ENCODE results near the gene SFT2D1. TPM values are rescaled to one million over a fixed set of nuclear protein-coding genes. Genes with fewer than 3 reads are reported as not detected.

SFT2D1 gene
- total RNA-seq, 1 donor from 2014 or later: 60.8 TPM

DNA sequence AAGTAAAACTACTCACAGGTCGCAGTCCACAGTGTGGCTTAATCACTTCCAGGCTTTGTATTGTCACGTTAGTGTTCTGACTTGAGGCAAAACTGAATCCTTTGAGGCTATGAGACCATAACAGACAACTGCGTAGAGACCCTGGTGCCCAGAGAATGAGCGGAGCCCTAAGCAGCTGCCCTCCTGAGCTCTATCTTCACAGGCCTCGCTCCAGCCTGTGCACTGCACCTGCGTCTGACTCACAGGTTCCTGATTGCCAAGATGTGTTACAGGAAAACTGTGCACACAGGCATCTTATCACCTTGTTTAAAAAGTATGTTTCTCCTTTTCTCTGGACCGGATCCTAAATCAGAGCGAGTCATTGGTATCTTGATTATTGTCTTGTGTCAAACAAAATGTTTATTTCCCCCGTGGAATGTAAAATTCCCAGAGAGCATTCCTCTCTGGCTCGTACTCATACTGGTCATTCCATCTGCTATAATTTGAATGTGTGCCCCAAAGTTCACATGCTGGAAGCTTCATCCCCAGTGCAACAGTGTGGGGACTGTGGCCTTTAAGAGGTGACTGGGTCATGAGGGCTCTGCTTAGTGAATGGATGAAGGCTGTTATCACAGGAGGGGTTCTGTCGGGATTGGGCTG, 59.8 kb downstream of the SFT2D1 start:
- intact Hi-C loops (cut with micrococcal nuclease): loop anchor here (10.0 kb wide), 1 partner anchor 248 kb away; no protein-coding TSS in a partner anchor

DNA sequence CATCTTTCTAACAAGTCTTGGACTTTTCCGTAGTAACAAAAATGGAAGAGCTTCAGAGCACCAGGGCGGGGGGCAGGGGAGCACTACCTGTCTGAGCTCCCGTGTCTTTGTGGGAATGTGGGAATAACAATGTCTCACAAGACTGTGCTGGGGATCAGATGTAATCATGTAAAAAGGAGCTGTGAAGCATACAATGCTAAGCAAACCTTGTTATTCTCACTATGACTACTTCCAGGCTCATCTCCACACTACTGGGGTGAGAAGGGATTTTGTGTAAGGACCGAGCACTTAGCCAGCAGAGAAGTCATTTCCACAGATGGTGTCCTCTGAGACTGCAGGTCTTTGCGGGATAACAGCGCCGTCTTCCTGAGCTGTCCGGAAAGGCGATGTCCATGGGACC, 61.2 kb downstream of the SFT2D1 start:
- intact Hi-C loops (cut with micrococcal nuclease): loop anchor here (10.0 kb wide), 1 partner anchor 246 kb away; no protein-coding TSS in a partner anchor

DNA sequence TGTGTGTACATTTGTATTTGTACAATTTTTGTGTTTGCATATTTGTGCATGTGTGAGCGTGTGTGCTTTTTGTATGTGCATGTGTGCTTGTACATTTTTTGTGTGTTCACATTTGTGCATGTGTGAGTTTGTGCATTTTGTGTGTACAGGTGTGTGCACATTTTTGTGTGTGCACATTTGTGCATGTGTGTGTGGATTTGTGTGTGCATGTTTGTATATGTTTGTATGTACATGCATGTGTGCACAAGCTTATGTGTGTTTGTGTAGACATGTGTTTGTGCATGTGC, 63.0 kb downstream of the SFT2D1 start:
- intact Hi-C loops (cut with micrococcal nuclease): no loop called here

DNA sequence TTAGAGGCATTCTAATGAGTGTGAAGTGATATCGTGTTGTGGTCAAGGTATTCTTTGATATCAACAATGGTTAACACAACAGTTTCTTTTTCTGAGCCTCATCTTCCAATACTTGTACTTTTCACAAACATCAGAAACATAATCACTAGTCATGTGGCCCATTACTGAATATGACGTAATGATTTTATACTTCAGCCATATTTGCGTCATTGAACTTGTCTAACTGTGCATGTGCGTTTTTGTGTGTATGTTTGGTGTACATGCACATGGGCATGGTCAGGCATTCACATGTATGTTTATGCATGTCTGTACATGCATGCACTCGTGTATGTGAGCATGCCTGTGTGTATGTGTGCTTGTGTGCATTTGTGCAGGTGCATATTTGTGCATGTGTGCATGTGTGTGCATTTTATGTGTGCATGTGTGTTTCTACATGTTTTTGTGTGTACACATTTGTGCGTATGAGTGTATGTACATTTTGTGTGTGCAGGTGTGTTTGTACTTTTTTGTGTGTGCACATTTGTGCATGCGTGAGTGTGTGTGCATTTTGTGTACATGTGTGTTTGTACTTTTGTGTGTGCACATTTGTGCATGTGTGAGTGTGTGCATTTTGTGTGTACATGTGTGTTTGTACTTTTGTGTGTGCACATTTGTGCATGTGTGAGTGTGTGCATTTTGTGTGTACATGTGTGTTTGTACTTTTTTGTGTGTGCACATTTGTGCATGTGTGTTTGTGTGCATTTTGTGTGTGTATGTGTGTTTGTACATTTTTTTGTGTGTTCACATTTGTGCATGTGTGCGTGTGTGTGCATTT, 63.6 kb downstream of the SFT2D1 start:
- intact Hi-C loops (cut with micrococcal nuclease): no loop called here

DNA sequence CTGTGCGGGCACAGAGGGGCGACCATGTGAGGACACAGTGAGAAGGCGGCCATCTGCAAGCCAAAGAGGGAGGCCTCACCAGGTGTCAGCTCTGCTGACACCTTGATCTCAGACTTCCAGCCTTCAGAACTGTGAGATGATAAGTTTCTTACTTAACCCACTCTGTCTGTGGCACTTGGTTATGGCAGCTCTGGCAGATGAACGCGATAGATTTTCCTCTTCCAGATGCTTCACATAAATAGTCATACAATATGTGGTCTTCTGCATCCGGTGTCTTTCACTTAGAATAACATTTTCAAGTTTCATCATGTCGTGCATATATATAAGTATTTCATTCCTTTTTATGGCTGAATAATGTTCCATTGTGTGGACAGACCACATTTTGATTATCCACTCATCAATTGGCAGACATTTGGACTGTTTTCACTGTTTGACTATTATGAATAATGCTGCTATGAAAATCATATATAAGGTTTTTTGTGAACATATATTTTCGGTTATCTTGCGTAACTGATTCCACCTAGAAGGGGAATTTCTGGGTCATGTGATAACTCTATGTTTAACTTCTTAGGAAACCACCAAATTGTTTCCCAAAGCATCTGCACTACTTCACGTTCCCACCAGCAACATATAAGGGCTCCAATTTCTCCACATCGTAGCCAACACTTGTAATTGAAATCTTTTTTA, 64.3 kb downstream of the SFT2D1 start:
- intact Hi-C loops (cut with micrococcal nuclease): no loop called here

DNA sequence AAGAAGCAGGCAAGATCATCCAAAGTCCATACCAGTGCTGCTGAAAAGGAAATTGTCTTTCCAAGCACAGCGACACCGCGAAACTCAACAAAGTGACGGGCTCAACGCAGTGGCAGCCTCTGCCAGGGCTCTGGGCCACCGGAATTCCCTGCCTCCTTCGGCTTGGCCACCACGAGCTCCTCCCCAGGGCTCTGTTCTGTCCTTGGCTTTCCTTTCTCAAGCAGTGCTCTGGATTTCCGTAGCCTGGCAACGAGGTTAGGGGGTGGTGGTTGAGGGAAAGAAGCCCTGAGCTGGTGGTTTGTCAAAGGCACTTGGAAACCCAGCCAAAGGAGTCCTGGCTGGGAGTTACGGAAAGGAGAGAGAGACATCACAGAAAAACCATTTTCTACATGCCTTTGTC, 65.3 kb downstream of the SFT2D1 start:
- intact Hi-C loops (cut with micrococcal nuclease): no loop called here

DNA sequence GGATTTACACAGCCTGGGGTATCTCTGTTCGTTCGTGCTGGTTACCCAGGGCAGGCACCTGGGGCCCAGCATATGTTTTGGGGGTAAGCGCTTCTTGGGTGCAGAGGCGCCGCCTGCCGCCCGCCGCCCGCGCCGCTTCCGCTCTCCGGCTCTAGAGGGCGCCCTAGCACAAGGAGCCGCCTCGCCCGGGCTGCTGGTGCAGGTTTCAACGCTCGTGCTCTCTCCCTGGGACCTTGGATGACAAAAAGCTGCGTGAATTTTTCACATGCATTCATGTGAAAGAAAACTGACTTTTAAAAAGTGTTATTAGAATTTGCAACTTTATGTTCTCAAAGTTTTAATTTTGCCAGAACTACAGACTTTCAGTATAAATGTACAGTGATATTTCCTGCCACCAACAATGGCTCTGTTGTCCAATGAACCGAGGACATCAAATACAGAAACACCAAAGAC, 66.6 kb downstream of the SFT2D1 start:
- intact Hi-C loops (cut with micrococcal nuclease): loop anchor here (1.0 to 2.0 kb wide), 3 partner anchors 108 to 351 kb away; partner anchors contain the start of gene RPS6KA2

DNA sequence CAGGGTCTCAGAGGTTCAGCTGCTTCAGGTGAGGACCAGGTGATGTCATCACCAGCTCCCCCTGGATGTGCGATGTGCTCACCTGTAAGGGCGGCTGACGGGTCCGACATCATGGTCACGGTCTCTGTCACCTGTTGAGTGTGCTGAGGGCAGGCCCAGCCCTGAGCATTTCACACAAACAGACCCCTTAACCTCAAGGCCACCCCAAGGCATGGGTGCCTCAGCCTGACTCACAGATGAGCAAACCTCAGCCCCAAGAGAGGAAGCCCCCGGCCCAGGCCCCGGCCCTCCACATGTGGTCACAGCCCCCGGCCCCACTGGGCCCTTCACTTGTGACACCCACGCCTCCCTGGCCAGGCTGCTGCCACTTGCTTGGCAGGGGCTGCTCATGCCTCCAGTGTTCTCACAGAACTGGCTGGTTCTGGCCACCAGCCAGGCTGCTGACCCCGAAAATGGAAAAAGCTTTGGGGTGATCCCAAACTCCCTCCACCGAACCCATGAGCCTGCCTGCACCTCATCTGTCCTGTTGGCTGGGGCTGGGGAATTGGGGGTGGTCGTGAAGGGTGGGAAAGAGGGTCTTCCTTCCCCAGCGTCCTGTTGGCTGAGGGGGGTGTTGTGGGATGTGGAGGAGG, 67.5 kb downstream of the SFT2D1 start:
- intact Hi-C loops (cut with micrococcal nuclease): loop anchor here (1.0 to 2.0 kb wide), 3 partner anchors 108 to 352 kb away; partner anchors contain the start of gene RPS6KA2

DNA sequence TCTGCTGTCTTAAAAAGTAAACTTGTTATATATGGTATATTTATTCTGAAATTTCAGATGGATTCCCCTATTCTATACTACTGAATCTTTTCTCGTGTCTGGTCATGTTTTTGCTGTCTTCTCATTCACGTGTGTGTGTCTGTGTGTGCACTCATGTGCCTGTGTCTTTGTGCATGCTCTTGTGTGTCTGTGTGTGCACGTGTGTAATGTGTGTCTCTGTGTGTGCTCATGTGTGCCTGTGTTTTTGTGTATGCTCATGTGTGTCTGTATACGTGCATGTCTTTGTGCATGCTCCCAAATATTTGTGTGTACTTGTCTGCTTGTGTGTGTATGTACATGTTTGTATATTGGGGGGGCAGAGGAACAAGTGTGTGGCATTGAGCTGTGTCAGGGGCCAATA, 68.2 kb downstream of the SFT2D1 start:
- intact Hi-C loops (cut with micrococcal nuclease): loop anchor here (2.0 kb wide), 1 partner anchor 353 kb away; the partner anchor contains the start of gene RPS6KA2

DNA sequence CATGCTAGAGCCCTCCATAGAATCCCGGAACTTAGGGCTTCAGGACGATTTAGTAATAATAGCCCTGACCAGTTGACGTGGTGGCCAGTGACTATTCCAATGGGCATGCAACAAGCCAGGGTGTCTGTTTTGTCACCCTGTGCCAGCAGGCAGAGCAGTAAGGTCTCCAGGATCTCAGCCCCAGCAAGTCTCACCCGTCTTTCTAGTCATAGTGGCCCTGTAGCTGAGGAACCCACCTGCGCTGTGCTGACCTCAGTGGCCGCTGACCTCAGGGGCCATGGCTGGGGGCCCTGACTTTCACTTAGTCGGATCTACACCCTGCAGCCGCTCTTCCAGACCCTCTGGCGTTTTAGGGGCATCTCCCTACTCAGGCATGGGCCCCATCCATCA, 71.0 kb downstream of the SFT2D1 start:
- intact Hi-C loops (cut with micrococcal nuclease): no loop called here

DNA sequence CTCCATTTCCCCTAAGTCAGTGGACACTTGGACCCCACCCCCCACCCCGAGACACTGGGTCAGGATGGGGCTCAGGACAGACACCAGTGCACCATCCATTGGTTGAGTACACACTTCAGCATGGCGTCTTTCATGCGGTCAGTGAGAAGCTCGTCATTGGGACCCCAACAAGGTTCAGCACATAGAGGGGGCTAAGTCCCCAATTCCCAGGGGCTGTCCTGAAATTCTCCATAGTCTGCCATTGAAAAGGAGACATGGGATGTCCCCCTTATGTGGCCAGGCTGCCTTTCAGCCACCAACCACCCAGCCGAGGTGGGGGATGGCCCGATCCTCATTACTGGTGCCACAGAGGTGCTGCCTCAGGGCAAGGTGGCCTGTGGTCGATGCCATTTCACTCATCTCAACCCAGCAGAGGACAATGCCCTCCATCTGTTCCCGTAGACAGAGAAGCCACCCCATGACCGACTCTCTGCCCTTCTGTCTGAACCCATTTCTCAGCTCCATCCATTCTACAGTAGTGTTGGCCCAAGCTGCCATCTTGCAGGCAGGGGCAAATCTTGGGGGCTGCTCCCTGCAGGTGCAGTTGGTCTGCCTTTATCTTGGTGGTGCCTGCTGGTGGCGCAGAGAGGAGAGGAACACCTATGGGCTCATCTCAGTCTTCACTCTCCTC, 71.5 kb downstream of the SFT2D1 start:
- intact Hi-C loops (cut with micrococcal nuclease): no loop called here

Other genes starting within 250 kb of the SFT2D1 start
- gene TBXT, start 174.7 kb downstream of the SFT2D1 start, total RNA-seq: not detected in 2 replicates
- gene PRR18, start 34.2 kb downstream of the SFT2D1 start, total RNA-seq: not detected in 2 replicates
- gene MPC1, start 40.4 kb upstream of the SFT2D1 start, total RNA-seq: 30.0 and 32.7 TPM in 2 replicates
- 0.14 and 0.20 TPM in 2 replicates for gene RAMACL, start 244.1 kb upstream of the SFT2D1 start, total RNA-seq